IPS-18a (cell line): ENCODE results near the gene SLC44A2.

Experiments
- H3K27ac ChIP-seq: one replicate; pipeline ENCODE4 v1.5.1; 2013; ENCODE audit warnings: low read length
- H3K27me3 ChIP-seq: one replicate; pipeline ENCODE4 v1.6.1; 2013; ENCODE audit warnings: mild to moderate bottlenecking, low read length; ENCODE audit not compliant: control insufficient read depth, insufficient read depth
- H3K36me3 ChIP-seq: one replicate; pipeline ENCODE4 v1.6.1; 2013; ENCODE audit warnings: low read depth, low read length; ENCODE audit not compliant: control insufficient read depth
- H3K4me1 ChIP-seq: one replicate; pipeline ENCODE4 v1.6.1; 2013; ENCODE audit warnings: low read depth, low read length; ENCODE audit not compliant: control insufficient read depth
- H3K4me3 ChIP-seq: one replicate; pipeline ENCODE4 v1.5.1; 2013; ENCODE audit warnings: low read length
- H3K9ac ChIP-seq: one replicate; pipeline ENCODE4 v1.6.1; 2013; ENCODE audit warnings: mild to moderate bottlenecking, low read length, moderate library complexity
- H3K9me3 ChIP-seq: one replicate; pipeline ENCODE4 v1.6.1; 2013; ENCODE audit warnings: low read depth, low read length; ENCODE audit not compliant: control insufficient read depth

Gene SLC44A2

GRCh38 chr19:10625003-10625761 lies at the start of gene SLC44A2:
Gene SLC44A2 (plus strand): TSS chr19:10625553. CDS start chr19:10625634, 81 bp downstream.
- H3K9me3 ChIP-seq, result no peaks in the 10 kb centered on the region
- no peaks in the 10 kb centered on the region for H3K27me3 ChIP-seq
- H3K4me1 ChIP-seq, result peaks cover 11% of the 10 kb centered on the region
- peak within 1 kb of the TSS; percentile 78 for H3K4me3 ChIP-seq
- peak within 1 kb of the TSS; percentile 80 for H3K9ac ChIP-seq
- peaks cover 14% of the 10 kb centered on the region for H3K36me3 ChIP-seq
- H3K27ac ChIP-seq, result peak within 1 kb of the TSS; percentile 27

GRCh38 chr19:10577951-10578350 lies 47.4 kb upstream of the SLC44A2 start:
- Histone ChIP-seq H3K27me3 (no peaks in the 10 kb centered on the region), H3K9me3 (no peaks in the 10 kb centered on the region), H3K27ac (no peak overlapping the region), H3K4me1 (no peaks in the 10 kb centered on the region), H3K36me3 (peaks cover 8% of the 10 kb centered on the region), H3K9ac (no peak overlapping the region), H3K4me3 (no peak overlapping the region)

GRCh38 chr19:10580979-10581631 lies 44.2 kb upstream of the SLC44A2 start:
- Histone ChIP-seq H3K4me3 (no peak overlapping the region), H3K9me3 (no peaks in the 10 kb centered on the region), H3K9ac (no peak overlapping the region)

GRCh38 chr19:10582091-10582490 lies 43.3 kb upstream of the SLC44A2 start:
- Histone ChIP-seq H3K9ac (no peak overlapping the region), H3K4me1 (no peaks in the 10 kb centered on the region), H3K36me3 (peaks cover 5% of the 10 kb centered on the region), H3K27ac (no peak overlapping the region), H3K9me3 (no peaks in the 10 kb centered on the region), H3K27me3 (no peaks in the 10 kb centered on the region), H3K4me3 (no peak overlapping the region)

More at GRCh38 chr19:10580979-10581631, 44.2 kb upstream of the SLC44A2 start:
- H3K27ac ChIP-seq, result no peak overlapping the region
- peaks cover 5% of the 10 kb centered on the region for H3K36me3 ChIP-seq
- H3K4me1 ChIP-seq, result no peaks in the 10 kb centered on the region
- H3K27me3 ChIP-seq, result no peaks in the 10 kb centered on the region

GRCh38 chr19:10583036-10583776 lies 42.1 kb upstream of the SLC44A2 start:
- Histone ChIP-seq H3K36me3 (peaks cover 5% of the 10 kb centered on the region), H3K9ac (no peak overlapping the region)

GRCh38 chr19:10586396-10586795 lies 39.0 kb upstream of the SLC44A2 start:
- Histone ChIP-seq H3K27ac (no peak overlapping the region), H3K9ac (no peak overlapping the region), H3K4me1 (no peaks in the 10 kb centered on the region), H3K27me3 (no peaks in the 10 kb centered on the region), H3K36me3 (no peaks in the 10 kb centered on the region), H3K4me3 (peak overlapping the region; percentile 63), H3K9me3 (no peaks in the 10 kb centered on the region)

More at GRCh38 chr19:10583036-10583776, 42.1 kb upstream of the SLC44A2 start:
- Histone ChIP-seq H3K27me3 (no peaks in the 10 kb centered on the region), H3K4me3 (no peak overlapping the region), H3K4me1 (no peaks in the 10 kb centered on the region), H3K27ac (no peak overlapping the region), H3K9me3 (no peaks in the 10 kb centered on the region)

GRCh38 chr19:10587022-10587838 lies 38.1 kb upstream of the SLC44A2 start, which contains the start of gene AP1M2:
Gene AP1M2 (minus strand): TSS chr19:10587312. CDS start chr19:10587231, 81 bp downstream.
- Histone ChIP-seq H3K4me3 (peak within 1 kb of the TSS; percentile 63), H3K27me3 (no peaks in the 10 kb centered on the region), H3K9ac (no peak within 1 kb of the TSS), H3K4me1 (no peaks in the 10 kb centered on the region), H3K36me3 (no peaks in the 10 kb centered on the region), H3K27ac (no peak within 1 kb of the TSS), H3K9me3 (no peaks in the 10 kb centered on the region)

- Histone ChIP-seq H3K4me3 (no peak overlapping the region), H3K27ac (no peak overlapping the region), H3K9me3 (no peaks in the 10 kb centered on the region), H3K36me3 (no peaks in the 10 kb centered on the region), H3K27me3 (no peaks in the 10 kb centered on the region), H3K9ac (no peak overlapping the region), H3K4me1 (no peaks in the 10 kb centered on the region)
These were observed 37.6 kb upstream of the SLC44A2 start for GRCh38 chr19:10587839-10588150.

- Histone ChIP-seq H3K4me1 (no peaks in the 10 kb centered on the region), H3K9ac (no peak overlapping the region), H3K4me3 (no peak overlapping the region), H3K27ac (no peak overlapping the region), H3K9me3 (no peaks in the 10 kb centered on the region), H3K27me3 (no peaks in the 10 kb centered on the region), H3K36me3 (no peaks in the 10 kb centered on the region)
These were observed 32.2 kb upstream of the SLC44A2 start for GRCh38 chr19:10593148-10593547.

- Histone ChIP-seq H3K4me3 (no peak overlapping the region), H3K27ac (no peak overlapping the region), H3K9ac (no peak overlapping the region), H3K9me3 (no peaks in the 10 kb centered on the region), H3K4me1 (no peaks in the 10 kb centered on the region), H3K27me3 (no peaks in the 10 kb centered on the region), H3K36me3 (no peaks in the 10 kb centered on the region)
These were observed 31.3 kb upstream of the SLC44A2 start for GRCh38 chr19:10593820-10594637.
